Astrocyte (in vitro differentiated cells and primary cell): ENCODE measurements around the gene MCM8. TPM values are rescaled to one million over a fixed set of nuclear protein-coding genes. Genes with fewer than 3 reads are reported as not detected.

ENCODE experiments used
- DNase-seq: peaks from one replicate; pipeline ENCODE4 v3.0.0-alpha.2; 2010; ENCODE audit warnings: low read depth
- FAIRE-seq: peaks from 2 replicates; lab custom pipeline; 2011; peaks lifted over from hg19 to GRCh38; lab: Jason Lieb, UNC
- H2AFZ ChIP-seq: 2 replicates; pipeline ENCODE4 v1.6.0; 2012; ENCODE audit warnings: low read depth, low read length, inconsistent platforms
- H3K27ac ChIP-seq: 2 replicates; pipeline ENCODE4 v1.5.1; 2011; ENCODE audit warnings: low read depth, low read length, inconsistent platforms
- H3K27me3 ChIP-seq: 2 replicates; pipeline ENCODE4 v1.6.0; 2011; ENCODE audit warnings: low read length, inconsistent platforms; ENCODE audit not compliant: insufficient read depth
- H3K36me3 ChIP-seq: 2 replicates; pipeline ENCODE4 v1.5.1; 2011; ENCODE audit warnings: low read length, inconsistent platforms; ENCODE audit not compliant: insufficient read depth
- H3K4me1 ChIP-seq: 2 replicates; pipeline ENCODE4 v1.5.1; 2011; ENCODE audit warnings: low read length, inconsistent platforms; ENCODE audit not compliant: insufficient read depth
- H3K4me2 ChIP-seq: 2 replicates; pipeline ENCODE4 v1.6.0; 2012; ENCODE audit warnings: low read length, inconsistent platforms
- H3K4me3 ChIP-seq: 2 replicates; pipeline ENCODE4 v1.5.1; 2011; ENCODE audit warnings: low read depth, mild to moderate bottlenecking, low read length, inconsistent platforms; ENCODE audit not compliant: insufficient read depth
- H3K79me2 ChIP-seq: 2 replicates; pipeline ENCODE4 v1.6.0; 2012; ENCODE audit warnings: mild to moderate bottlenecking, low read length, inconsistent platforms; ENCODE audit not compliant: insufficient read depth
- H3K9ac ChIP-seq: 2 replicates; pipeline ENCODE4 v1.6.0; 2012; ENCODE audit warnings: mild to moderate bottlenecking, low read length, inconsistent platforms
- H3K9me3 ChIP-seq: 2 replicates; pipeline ENCODE4 v1.5.1; 2012; ENCODE audit warnings: low read depth, mild to moderate bottlenecking, low read length, inconsistent platforms; ENCODE audit not compliant: insufficient read depth
- H4K20me1 ChIP-seq: 2 replicates; pipeline ENCODE4 v1.6.0; 2012; ENCODE audit warnings: low read length, inconsistent platforms; ENCODE audit not compliant: insufficient read depth
- H3K27ac Mint-ChIP-seq: one replicate; pipeline ENCODE4 v1.8.0; 2021; ENCODE audit warnings: mild to moderate bottlenecking, mixed read lengths; ENCODE audit not compliant: unreplicated experiment
- H3K27me3 Mint-ChIP-seq: one replicate; pipeline ENCODE4 v1.8.0; 2021; ENCODE audit warnings: low read depth, mixed read lengths; ENCODE audit not compliant: unreplicated experiment
- H3K36me3 Mint-ChIP-seq: one replicate; pipeline ENCODE4 v1.8.0; 2021; ENCODE audit warnings: low read depth, mixed read lengths; ENCODE audit not compliant: unreplicated experiment
- H3K4me1 Mint-ChIP-seq: one replicate; pipeline ENCODE4 v1.8.0; 2021; ENCODE audit warnings: low read depth, mixed read lengths; ENCODE audit not compliant: unreplicated experiment
- H3K4me3 Mint-ChIP-seq: one replicate; pipeline ENCODE4 v1.8.0; 2021; ENCODE audit warnings: mild to moderate bottlenecking, moderate library complexity, mixed read lengths; ENCODE audit not compliant: unreplicated experiment
- H3K9me3 Mint-ChIP-seq: one replicate; pipeline ENCODE4 v1.8.0; 2021; ENCODE audit warnings: mild to moderate bottlenecking, mixed read lengths; ENCODE audit not compliant: unreplicated experiment
- CTCF ChIP-seq: IDR thresholded peaks from 2 replicates; pipeline ENCODE4 v1.5.1; 2011; ENCODE audit warnings: low read depth, mild to moderate bottlenecking, inconsistent platforms, low read length, moderate library complexity; ENCODE audit not compliant: insufficient read depth
- EZH2 ChIP-seq: IDR thresholded peaks from 2 replicates; pipeline ENCODE4 v1.6.1; 2012; ENCODE audit warnings: mild to moderate bottlenecking, low read length, inconsistent platforms; ENCODE audit not compliant: insufficient read depth
- total RNA-seq: library from RNA; stranded (reverse); gene quantifications from 2 replicates; pipeline ENCODE4 v1.2.1, GENCODE V29; 2021

MCM8 gene
- total RNA-seq, 1 donor from 2014 or later = 5.7 TPM

DNA sequence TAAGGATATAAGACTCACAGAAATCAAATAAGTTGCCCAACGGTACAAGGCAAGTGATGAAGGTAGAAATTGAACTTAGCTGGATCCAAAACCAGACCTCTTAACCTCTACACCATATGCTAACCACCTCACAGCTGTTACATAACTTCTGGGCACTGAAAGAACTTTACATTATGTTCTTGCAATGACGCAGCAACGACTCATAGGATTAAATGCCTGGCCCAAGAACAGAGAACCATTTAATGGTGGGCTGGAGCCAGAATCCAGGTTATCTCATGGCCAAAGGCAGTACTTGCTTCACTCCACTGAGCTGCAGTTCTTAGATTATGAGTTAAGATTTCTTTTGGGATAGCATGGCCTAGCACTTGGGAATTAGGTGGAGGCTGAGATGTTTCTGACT, 4.5 kb upstream of the MCM8 start:
- Histone ChIP-seq H3K9me3 (no peaks in the 10 kb centered on the region), H3K27ac (no peak overlapping the region), H3K9ac (no peak overlapping the region), H3K27me3 (no peaks in the 10 kb centered on the region), H3K4me1 (peaks cover 14% of the 10 kb centered on the region), H3K4me2 (no peak overlapping the region), H3K79me2 (peaks cover 40% of the 10 kb centered on the region), H3K36me3 (peaks cover 46% of the 10 kb centered on the region), H2AFZ (no peak overlapping the region), H4K20me1 (peaks cover 16% of the 10 kb centered on the region), H3K4me3 (no peak overlapping the region)
- H3K27me3 Mint-ChIP-seq = no peaks in the 10 kb centered on the region
- peak; percentile 33 for DNase-seq
- no peak overlapping the region for H3K27ac Mint-ChIP-seq
- H3K4me1 Mint-ChIP-seq = peaks cover 7% of the 10 kb centered on the region
- no peaks in the 10 kb centered on the region for H3K9me3 Mint-ChIP-seq
- no peak for FAIRE-seq
- peaks cover 13% of the 10 kb centered on the region for H3K36me3 Mint-ChIP-seq
- no peak overlapping the region for H3K4me3 Mint-ChIP-seq
- TF ChIP-seq EZH2 (no peak), CTCF (no peak)

DNA sequence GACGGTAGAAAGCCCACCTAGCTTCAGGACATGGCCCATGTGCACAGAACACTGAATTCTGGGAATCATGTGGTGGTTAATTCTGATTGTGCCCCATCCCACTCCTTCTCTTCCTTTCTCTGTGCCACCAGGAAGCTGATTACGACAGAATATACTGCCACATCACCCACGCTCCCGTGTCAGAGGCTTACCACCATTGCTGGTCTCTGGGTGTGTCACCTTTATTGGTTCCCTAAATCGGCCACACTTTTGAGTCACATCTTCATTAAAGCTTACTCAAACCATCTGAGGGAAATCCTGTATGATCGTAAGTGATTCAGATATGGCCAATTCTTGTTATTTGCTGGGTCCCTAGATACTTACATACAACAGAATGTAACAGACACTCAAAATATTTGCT, 3.2 kb upstream of the MCM8 start:
- H3K36me3 ChIP-seq = peaks cover 36% of the 10 kb centered on the region
- peaks cover 21% of the 10 kb centered on the region for H3K4me1 ChIP-seq
- H3K27ac Mint-ChIP-seq = no peak overlapping the region
- no peak overlapping the region for H3K4me3 Mint-ChIP-seq
- H3K9me3 Mint-ChIP-seq = no peaks in the 10 kb centered on the region
- no peak overlapping the region for H3K4me3 ChIP-seq
- H3K27ac ChIP-seq = no peak overlapping the region
- H3K9ac ChIP-seq = no peak overlapping the region
- no peak for TF ChIP-seq EZH2
- no peak for TF ChIP-seq CTCF
- FAIRE-seq = no peak
- H3K27me3 Mint-ChIP-seq = no peaks in the 10 kb centered on the region
- H4K20me1 ChIP-seq = peaks cover 16% of the 10 kb centered on the region
- peaks cover 53% of the 10 kb centered on the region for H3K79me2 ChIP-seq
- no peak for DNase-seq
- H3K4me2 ChIP-seq = no peak overlapping the region
- H2AFZ ChIP-seq = no peak overlapping the region
- H3K27me3 ChIP-seq = no peaks in the 10 kb centered on the region
- peaks cover 11% of the 10 kb centered on the region for H3K4me1 Mint-ChIP-seq
- peaks cover 13% of the 10 kb centered on the region for H3K36me3 Mint-ChIP-seq
- no peaks in the 10 kb centered on the region for H3K9me3 ChIP-seq

DNA sequence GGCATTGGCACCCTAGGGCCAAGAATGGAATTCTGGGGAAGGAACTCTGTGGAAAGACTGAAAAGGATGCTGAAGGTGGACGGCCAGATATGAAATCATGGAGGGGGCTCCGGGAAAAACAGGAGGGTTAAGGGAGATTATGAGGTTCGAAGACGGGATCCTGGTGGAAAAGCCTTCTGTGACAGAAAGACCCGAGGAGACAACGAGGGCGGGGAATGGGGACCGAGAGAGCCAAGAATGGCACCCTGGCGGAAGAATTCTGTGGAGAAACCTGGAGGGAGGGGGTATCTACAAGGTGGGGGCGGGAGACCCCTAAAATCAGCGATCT, 545 bp upstream of the MCM8 start:
- H3K4me3 ChIP-seq = peak overlapping the region; percentile 82
- peak overlapping the region; percentile 96 for H2AFZ ChIP-seq
- Mint-ChIP-seq H3K9me3 (no peaks in the 10 kb centered on the region), H3K36me3 (peaks cover 6% of the 10 kb centered on the region), H3K4me3 (peak overlapping the region; percentile 100), H3K4me1 (peaks cover 11% of the 10 kb centered on the region), H3K27me3 (no peaks in the 10 kb centered on the region), H3K27ac (peak overlapping the region; percentile 91)
- no peaks in the 10 kb centered on the region for H3K9me3 ChIP-seq
- no peaks in the 10 kb centered on the region for H3K27me3 ChIP-seq
- DNase-seq (no peak), FAIRE-seq (no peak)
- H3K4me1 ChIP-seq = peaks cover 21% of the 10 kb centered on the region
- H3K9ac ChIP-seq = peak overlapping the region; percentile 88
- peak overlapping the region; percentile 99 for H3K4me2 ChIP-seq
- peak overlapping the region; percentile 51 for H3K27ac ChIP-seq
- H4K20me1 ChIP-seq = peaks cover 12% of the 10 kb centered on the region
- TF ChIP-seq EZH2 = no peak
- TF ChIP-seq CTCF = no peak
- H3K79me2 ChIP-seq = peaks cover 53% of the 10 kb centered on the region
- H3K36me3 ChIP-seq = peaks cover 31% of the 10 kb centered on the region
